Endothelial cell of umbilical vein (primary cell): Measurements from ENCODE around the gene PPCDC. TPM values are rescaled to one million over a fixed set of nuclear protein-coding genes. Genes with fewer than 3 reads are reported as not detected.

Experiments
- BruUV-seq: library from RNA; stranded (reverse); fragments of 400-500 nt; replicated peaks from 2 replicates; lab custom pipeline; 2021; lab: Mats Ljungman, UMichigan
- CTCF ChIA-PET: fragments of 300-600, 350-600 bp; sonication (Branson Sonifier 250); formaldehyde crosslinking; loops from one replicate; lab custom pipeline; 2021; ENCODE audit warnings: antibody characterized with exemption, inconsistent platforms; lab: Charles Lee
- POLR2A ChIA-PET: fragments of 300-600, 350-600 bp; sonication (Branson Sonifier 250); formaldehyde crosslinking; loops from one replicate; lab custom pipeline; 2021; ENCODE audit warnings: antibody characterized with exemption, inconsistent platforms; lab: Charles Lee
- DNase-seq: peaks from one replicate; pipeline ENCODE4 v3.0.0-alpha.2; 2011; ENCODE audit warnings: low read depth, low spot score
- FAIRE-seq: peaks from 2 replicates; lab custom pipeline; 2011; peaks lifted over from hg19 to GRCh38; lab: Jason Lieb, UNC
- H2AFZ ChIP-seq: 2 replicates; pipeline ENCODE4 v1.6.0; 2012; ENCODE audit warnings: low read depth, low read length, control low read depth, inconsistent platforms
- H3K27ac ChIP-seq: 2 replicates; pipeline ENCODE4 v1.5.1; 2011; ENCODE audit warnings: low read depth, mild to moderate bottlenecking, control low read depth, low read length, moderate library complexity; ENCODE audit not compliant: insufficient read depth
- H3K27me3 ChIP-seq, 2 experiments: 2 replicates each; pipeline versions ENCODE4 v1.6.0 to v1.6.1; 2011; ENCODE audit warnings: low read length in 2 of 2, mixed read lengths in 1 of 2; ENCODE audit not compliant: control insufficient read depth in 2 of 2, insufficient read depth in 2 of 2
- H3K36me3 ChIP-seq, 2 experiments: 2 replicates in 1 of 2; 3 replicates in 1 of 2; pipeline ENCODE4 v1.5.1; 2011; ENCODE audit warnings: low read length in 2 of 2, mild to moderate bottlenecking in 1 of 2, moderate library complexity in 1 of 2; ENCODE audit not compliant: control insufficient read depth in 2 of 2, insufficient read depth in 2 of 2; ENCODE audit errors: extremely low read depth in 1 of 2
- H3K4me1 ChIP-seq: 3 replicates; pipeline ENCODE4 v1.5.1; 2011; ENCODE audit warnings: mild to moderate bottlenecking, low read length; ENCODE audit not compliant: control insufficient read depth, insufficient read depth; ENCODE audit errors: extremely low read depth
- H3K4me2 ChIP-seq: 2 replicates; pipeline ENCODE4 v1.6.1; 2011; ENCODE audit warnings: low read length, control low read depth, mixed read lengths; ENCODE audit not compliant: insufficient read depth
- H3K4me3 ChIP-seq, 3 experiments: fragments of 200-600 bp in 1 of 3; sonication (generic), shearing (Covaris generic) in 1 of 3; replicated peaks in 1 of 3; 2 replicates each; pipeline ENCODE4 v1.5.1; 2011 to 2016; ENCODE audit warnings: control low read depth in 3 of 3, low read length in 3 of 3, mild to moderate bottlenecking in 2 of 3, inconsistent platforms in 1 of 3, low read depth in 1 of 3, moderate library complexity in 1 of 3; ENCODE audit not compliant: insufficient read depth in 1 of 3
- H3K79me2 ChIP-seq: 2 replicates; pipeline ENCODE4 v1.6.0; 2012; ENCODE audit warnings: low read length, inconsistent platforms; ENCODE audit not compliant: control insufficient read depth, insufficient read depth
- H3K9ac ChIP-seq: replicated peaks from 2 replicates; pipeline ENCODE3; 2011; ENCODE audit warnings: low read length, control low read depth; ENCODE audit not compliant: insufficient read depth; ENCODE audit errors: extremely low read depth
- H3K9me1 ChIP-seq: replicated peaks from 3 replicates; pipeline ENCODE4 v1.6.0; 2011; ENCODE audit warnings: mild to moderate bottlenecking, low read length; ENCODE audit not compliant: control insufficient read depth, insufficient read depth; ENCODE audit errors: extremely low read depth
- H3K9me3 ChIP-seq: replicated peaks from 2 replicates; pipeline ENCODE4 v1.5.1; 2012; ENCODE audit warnings: low read length, inconsistent platforms; ENCODE audit not compliant: control insufficient read depth, insufficient read depth
- H4K20me1 ChIP-seq: replicated peaks from 2 replicates; pipeline ENCODE3; 2011; ENCODE audit warnings: mild to moderate bottlenecking, low read length; ENCODE audit not compliant: control insufficient read depth, insufficient read depth; ENCODE audit errors: extremely low read depth
- CTCF ChIP-seq, 2 donors: IDR thresholded peaks; 1 replicate in 1 of 2; 2 replicates in 1 of 2; pipeline ENCODE4 v1.5.1; 2011; ENCODE audit warnings: low read length in 2 of 2, mild to moderate bottlenecking in 2 of 2, moderate library complexity in 2 of 2, control low read depth in 1 of 2, inconsistent platforms in 1 of 2, low read depth in 1 of 2; ENCODE audit not compliant: insufficient read depth in 1 of 2; ENCODE audit errors: extremely low read depth in 1 of 2
- EZH2 ChIP-seq: IDR thresholded peaks from 2 replicates; pipeline ENCODE4 v1.6.1; 2012; ENCODE audit warnings: borderline replicate concordance, low read depth, mild to moderate bottlenecking, moderate library complexity, low read length, inconsistent platforms; ENCODE audit not compliant: severe bottlenecking
- FOS ChIP-seq: IDR thresholded peaks from 2 replicates; pipeline ENCODE4 v1.6.1; 2011; ENCODE audit warnings: mild to moderate bottlenecking, low read length, moderate library complexity, borderline replicate concordance; ENCODE audit not compliant: insufficient read depth
- GATA2 ChIP-seq: IDR thresholded peaks from 2 replicates; pipeline ENCODE4 v1.7.0; 2011; ENCODE audit warnings: low read depth, mild to moderate bottlenecking, moderate library complexity, mixed read lengths, low read length; ENCODE audit not compliant: insufficient read length, insufficient read depth
- JUN ChIP-seq: IDR thresholded peaks from 2 replicates; pipeline ENCODE4 v1.6.1; 2011; ENCODE audit warnings: borderline replicate concordance, low read depth; ENCODE audit not compliant: insufficient read length, insufficient read depth
- MAX ChIP-seq: IDR thresholded peaks from 2 replicates; pipeline ENCODE4 v1.6.1; 2011; ENCODE audit not compliant: insufficient read depth, insufficient read length
- MYC ChIP-seq: IDR thresholded peaks from one replicate; pipeline ENCODE4 v1.6.1; 2011; ENCODE audit warnings: mild to moderate bottlenecking, low read depth, low read length
- POLR2A ChIP-seq: IDR thresholded peaks from 2 replicates; pipeline ENCODE4 v1.6.1; 2012; ENCODE audit warnings: low read depth, mild to moderate bottlenecking, control low read depth, low read length
- POLR2AphosphoS5 ChIP-seq: IDR thresholded peaks from 2 replicates; pipeline ENCODE4 v1.6.1; 2012; ENCODE audit warnings: low read depth, mild to moderate bottlenecking, control low read depth, low read length, moderate library complexity; ENCODE audit not compliant: insufficient read depth
- dilution Hi-C: fragments of 300-500 bp; cut with MboI; formaldehyde crosslinking; loops from one replicate; pipeline ENCODE4 v1.15.0; 2019; ENCODE audit warnings: low sequenced_read_pairs; ENCODE audit not compliant: extremely low pct_ligation_motif_present
- intact Hi-C: fragments of 100-400 bp; cut with micrococcal nuclease; formaldehyde crosslinking; loops from one replicate; pipeline ENCODE4 v1.10.0; 2022
- polyA plus RNA-seq, 4 experiments: library from polyadenylated mRNA; depleted of rRNA in 3 of 4; stranded (reverse) in 3 of 4; unstranded in 1 of 4; fragments of >200 nt; gene quantifications; 2 replicates each; pipeline versions ENCODE4 v1.2.1 to v1.2.3, GENCODE V29; 2011 to 2012; ENCODE audit warnings: missing spikeins in 1 of 4
- total RNA-seq: library from RNA; stranded (reverse); gene quantifications from 2 replicates; pipeline ENCODE4 v1.2.3, GENCODE V29; 2021

The PPCDC gene
- total and polyA plus RNA-seq, 2 donors (not counting 3 experiments of a cell fraction or from before 2014, with no cell fraction given) = 14.5 to 21.4 TPM

GRCh38 chr15:75053748-75054125 is 30.3 kb downstream of the PPCDC start:
- Histone ChIP-seq H3K9me3 (no peaks in the 10 kb centered on the region), H3K4me1 (peaks cover 7% of the 10 kb centered on the region), H3K4me3 (no peak overlapping the region), H4K20me1 (no peaks in the 10 kb centered on the region), H3K9ac (no peak overlapping the region), H3K79me2 (no peaks in the 10 kb centered on the region), H3K27ac (no peak overlapping the region), H2AFZ (no peak overlapping the region), H3K36me3 (no peaks in the 10 kb centered on the region), H3K27me3 (no peaks in the 10 kb centered on the region), H3K9me1 (no peaks in the 10 kb centered on the region), H3K4me2 (no peak overlapping the region)
- BruUV-seq = no TSS peak
- FAIRE-seq (no peak), DNase-seq (no peak)
- ChIA-PET POLR2A (no interaction called here), CTCF (interaction anchor here (0.7 to 2.3 kb wide), 5 partner anchors 10 to 148 kb away, joined by 3 to 7 read pairs (median 3); partner anchors contain the start of gene C15orf39)
- no peak for TF ChIP-seq GATA2
- TF ChIP-seq POLR2AphosphoS5 = no peak
- TF ChIP-seq CTCF (IDR thresholded peaks at IDR 0.05; ENCODE audit: extremely low read depth in 1 of 2, insufficient read depth in 1 of 2, low read depth in 1 of 2, low read length in 2 of 2) = no peak
- TF ChIP-seq MYC = no peak
- TF ChIP-seq EZH2 = no peak
- TF ChIP-seq JUN = no peak
- no peak for TF ChIP-seq MAX
- no peak for TF ChIP-seq POLR2A
- TF ChIP-seq FOS = no peak
- intact Hi-C loops = no loop called here
- dilution Hi-C loops = no loop called here
